Astrocyte (in vitro differentiated cells and primary cell): ENCODE data around the gene CANX. TPM values are rescaled to one million over a fixed set of nuclear protein-coding genes. Genes with fewer than 3 reads are reported as not detected.
A peak's percentile ranks its signal among the peaks of the same experiment; 100 is the strongest.

Source experiments
- DNase-seq: peaks from one replicate; pipeline ENCODE4 v3.0.0-alpha.2; 2010; ENCODE audit warnings: low read depth
- FAIRE-seq: peaks from 2 replicates; lab custom pipeline; 2011; peaks lifted over from hg19 to GRCh38; lab: Jason Lieb, UNC
- H2AFZ ChIP-seq: 2 replicates; pipeline ENCODE4 v1.6.0; 2012; ENCODE audit warnings: low read depth, low read length, inconsistent platforms
- H3K27ac ChIP-seq: 2 replicates; pipeline ENCODE4 v1.5.1; 2011; ENCODE audit warnings: low read depth, low read length, inconsistent platforms
- H3K27me3 ChIP-seq: 2 replicates; pipeline ENCODE4 v1.6.0; 2011; ENCODE audit warnings: low read length, inconsistent platforms; ENCODE audit not compliant: insufficient read depth
- H3K36me3 ChIP-seq: 2 replicates; pipeline ENCODE4 v1.5.1; 2011; ENCODE audit warnings: low read length, inconsistent platforms; ENCODE audit not compliant: insufficient read depth
- H3K4me1 ChIP-seq: 2 replicates; pipeline ENCODE4 v1.5.1; 2011; ENCODE audit warnings: low read length, inconsistent platforms; ENCODE audit not compliant: insufficient read depth
- H3K4me2 ChIP-seq: 2 replicates; pipeline ENCODE4 v1.6.0; 2012; ENCODE audit warnings: low read length, inconsistent platforms
- H3K4me3 ChIP-seq: 2 replicates; pipeline ENCODE4 v1.5.1; 2011; ENCODE audit warnings: low read depth, mild to moderate bottlenecking, low read length, inconsistent platforms; ENCODE audit not compliant: insufficient read depth
- H3K79me2 ChIP-seq: 2 replicates; pipeline ENCODE4 v1.6.0; 2012; ENCODE audit warnings: mild to moderate bottlenecking, low read length, inconsistent platforms; ENCODE audit not compliant: insufficient read depth
- H3K9ac ChIP-seq: 2 replicates; pipeline ENCODE4 v1.6.0; 2012; ENCODE audit warnings: mild to moderate bottlenecking, low read length, inconsistent platforms
- H3K9me3 ChIP-seq: 2 replicates; pipeline ENCODE4 v1.5.1; 2012; ENCODE audit warnings: low read depth, mild to moderate bottlenecking, low read length, inconsistent platforms; ENCODE audit not compliant: insufficient read depth
- H4K20me1 ChIP-seq: 2 replicates; pipeline ENCODE4 v1.6.0; 2012; ENCODE audit warnings: low read length, inconsistent platforms; ENCODE audit not compliant: insufficient read depth
- H3K27ac Mint-ChIP-seq: one replicate; pipeline ENCODE4 v1.8.0; 2021; ENCODE audit warnings: mild to moderate bottlenecking, mixed read lengths; ENCODE audit not compliant: unreplicated experiment
- H3K27me3 Mint-ChIP-seq: one replicate; pipeline ENCODE4 v1.8.0; 2021; ENCODE audit warnings: low read depth, mixed read lengths; ENCODE audit not compliant: unreplicated experiment
- H3K36me3 Mint-ChIP-seq: one replicate; pipeline ENCODE4 v1.8.0; 2021; ENCODE audit warnings: low read depth, mixed read lengths; ENCODE audit not compliant: unreplicated experiment
- H3K4me1 Mint-ChIP-seq: one replicate; pipeline ENCODE4 v1.8.0; 2021; ENCODE audit warnings: low read depth, mixed read lengths; ENCODE audit not compliant: unreplicated experiment
- H3K4me3 Mint-ChIP-seq: one replicate; pipeline ENCODE4 v1.8.0; 2021; ENCODE audit warnings: mild to moderate bottlenecking, moderate library complexity, mixed read lengths; ENCODE audit not compliant: unreplicated experiment
- H3K9me3 Mint-ChIP-seq: one replicate; pipeline ENCODE4 v1.8.0; 2021; ENCODE audit warnings: mild to moderate bottlenecking, mixed read lengths; ENCODE audit not compliant: unreplicated experiment
- CTCF ChIP-seq: IDR thresholded peaks from 2 replicates; pipeline ENCODE4 v1.5.1; 2011; ENCODE audit warnings: low read depth, mild to moderate bottlenecking, inconsistent platforms, low read length, moderate library complexity; ENCODE audit not compliant: insufficient read depth
- EZH2 ChIP-seq: IDR thresholded peaks from 2 replicates; pipeline ENCODE4 v1.6.1; 2012; ENCODE audit warnings: mild to moderate bottlenecking, low read length, inconsistent platforms; ENCODE audit not compliant: insufficient read depth
- total RNA-seq: library from RNA; stranded (reverse); gene quantifications from 2 replicates; pipeline ENCODE4 v1.2.1, GENCODE V29; 2021

Gene CANX
- total RNA-seq, 1 donor from 2014 or later = 792 TPM

- Histone ChIP-seq H3K79me2 (peaks cover 55% of the 10 kb centered on the region), H3K36me3 (peaks cover 26% of the 10 kb centered on the region), H3K4me1 (peaks cover 10% of the 10 kb centered on the region), H3K27ac (peak overlapping the region; percentile 85), H3K4me2 (peak overlapping the region; percentile 96), H3K4me3 (peak overlapping the region; percentile 79), H3K27me3 (no peaks in the 10 kb centered on the region), H4K20me1 (peaks cover 49% of the 10 kb centered on the region), H3K9me3 (no peaks in the 10 kb centered on the region), H2AFZ (peak overlapping the region; percentile 64), H3K9ac (peak overlapping the region; percentile 88)
- no peaks in the 10 kb centered on the region for H3K27me3 Mint-ChIP-seq
- H3K27ac Mint-ChIP-seq = peak overlapping the region; percentile 96
- DNase-seq (peak; percentile 24), FAIRE-seq (no peak)
- H3K9me3 Mint-ChIP-seq = no peaks in the 10 kb centered on the region
- H3K4me1 Mint-ChIP-seq = peaks cover 24% of the 10 kb centered on the region
- H3K4me3 Mint-ChIP-seq = peak overlapping the region; percentile 98
- TF ChIP-seq CTCF (no peak), EZH2 (no peak)
- peaks cover 6% of the 10 kb centered on the region for H3K36me3 Mint-ChIP-seq
Observed at GRCh38 chr5:179732918-179733771, 34.4 kb downstream of the CANX start.

- DNase-seq = no peak
- peak overlapping the region; percentile 88 for H3K9ac ChIP-seq
- H3K4me1 ChIP-seq = peaks cover 10% of the 10 kb centered on the region
- Mint-ChIP-seq H3K4me3 (peak overlapping the region; percentile 98), H3K4me1 (peaks cover 24% of the 10 kb centered on the region), H3K9me3 (no peaks in the 10 kb centered on the region), H3K36me3 (peaks cover 7% of the 10 kb centered on the region), H3K27ac (peak overlapping the region; percentile 96), H3K27me3 (no peaks in the 10 kb centered on the region)
- H2AFZ ChIP-seq = no peak overlapping the region
- peaks cover 20% of the 10 kb centered on the region for H3K36me3 ChIP-seq
- no peak for FAIRE-seq
- peaks cover 55% of the 10 kb centered on the region for H4K20me1 ChIP-seq
- peaks cover 61% of the 10 kb centered on the region for H3K79me2 ChIP-seq
- H3K27ac ChIP-seq = peak overlapping the region; percentile 85
- no peak for TF ChIP-seq CTCF
- TF ChIP-seq EZH2 = no peak
- H3K4me3 ChIP-seq = peak overlapping the region; percentile 79
- no peaks in the 10 kb centered on the region for H3K9me3 ChIP-seq
- H3K4me2 ChIP-seq = peak overlapping the region; percentile 96
- no peaks in the 10 kb centered on the region for H3K27me3 ChIP-seq
Observed at GRCh38 chr5:179733772-179734126, 35.0 kb downstream of the CANX start.
